NCI-H345 treated with DMSO at 0.1 percent for 48 hours (cell line): ENCODE measurements around the gene NOS2.
"Not testable (repeated sequence)": the region's sequence is repeated elsewhere in the genome, so short reads cannot be mapped to it uniquely, and the experiment has no call there.

Experiments used
- DNase-seq: peaks from one replicate; lab custom pipeline; 2025; ENCODE audit not compliant: unreplicated experiment; lab: John Stamatoyannopoulos, UW

Gene NOS2

GRCh38 chr17:27800522-27800921 is at the start of gene NOS2:
Gene NOS2 (minus strand): TSS chr17:27800529. CDS start chr17:27798809, 1,720 bp downstream.
- DNase-seq: no peak

GRCh38 chr17:27849474-27850185 is 49.3 kb upstream of the NOS2 start:
- peak; percentile 38 for DNase-seq

GRCh38 chr17:27848931-27849330 is 48.6 kb upstream of the NOS2 start:
- DNase-seq: peak; percentile 100

- not testable (repeated sequence) for DNase-seq
Observed at GRCh38 chr17:27846808-27847307, 46.5 kb upstream of the NOS2 start.

GRCh38 chr17:27846042-27846655 is 45.8 kb upstream of the NOS2 start:
- no peak for DNase-seq

GRCh38 chr17:27845264-27846041 is 45.1 kb upstream of the NOS2 start:
- no peak for DNase-seq

- DNase-seq: no peak
Observed at GRCh38 chr17:27840688-27841087, 40.4 kb upstream of the NOS2 start.

- not testable (repeated sequence) for DNase-seq
Observed at GRCh38 chr17:27840406-27840678, 40.0 kb upstream of the NOS2 start.

- not testable (repeated sequence) for DNase-seq
Observed at GRCh38 chr17:27839571-27840405, 39.5 kb upstream of the NOS2 start.

GRCh38 chr17:27838607-27839006 is 38.3 kb upstream of the NOS2 start:
- DNase-seq: peak; percentile 13

- not testable (repeated sequence) for DNase-seq
Observed at GRCh38 chr17:27837769-27838168, 37.4 kb upstream of the NOS2 start.

- DNase-seq: no peak
Observed at GRCh38 chr17:27836651-27837050, 36.3 kb upstream of the NOS2 start.

GRCh38 chr17:27834571-27834970 is 34.2 kb upstream of the NOS2 start:
- no peak for DNase-seq

- DNase-seq: no peak
Observed at GRCh38 chr17:27832831-27833230, 32.5 kb upstream of the NOS2 start.

- DNase-seq: not testable (repeated sequence)
Observed at GRCh38 chr17:27829888-27830287, 29.6 kb upstream of the NOS2 start.

- DNase-seq: not testable (repeated sequence)
Observed at GRCh38 chr17:27829143-27829711, 28.9 kb upstream of the NOS2 start.

- DNase-seq: no peak
Observed at GRCh38 chr17:27825459-27825858, 25.1 kb upstream of the NOS2 start.

GRCh38 chr17:27824745-27825144 is 24.4 kb upstream of the NOS2 start:
- DNase-seq: peak; percentile 43

- no peak for DNase-seq
Observed at GRCh38 chr17:27824176-27824715, 23.9 kb upstream of the NOS2 start.

- DNase-seq: not testable (repeated sequence)
Observed at GRCh38 chr17:27822108-27822507, 21.8 kb upstream of the NOS2 start.
